HepG2 (cell line): Measurements from ENCODE around the gene VSX1. TPM values are rescaled to one million over a fixed set of nuclear protein-coding genes. Genes with fewer than 3 reads are reported as not detected.

Source experiments
- ARID2 ChIP-seq: sonication (generic); formaldehyde crosslinking; IDR thresholded peaks from 2 replicates; pipeline ENCODE4 v1.8.1; 2022; ENCODE audit warnings: mild to moderate bottlenecking, missing genetic modification reagents, borderline replicate concordance
- ASH2L ChIP-seq: fragments of 300-600, 200-600 bp; sonication (generic); IDR thresholded peaks from 2 replicates; pipeline ENCODE4 v1.7.0; 2017; ENCODE audit warnings: low read depth, mild to moderate bottlenecking, moderate library complexity, mixed read lengths, low read length; ENCODE audit not compliant: insufficient read length
- CREB1 ChIP-seq, 2 experiments: fragments of 450-650 bp in 1 of 2; IDR thresholded peaks; 2 replicates each; pipeline ENCODE4 v1.6.1; 2016 to 2017; ENCODE audit warnings: control low read depth in 1 of 2, mild to moderate bottlenecking in 1 of 2, missing compliant biosample characterization in 1 of 2, missing genetic modification characterization in 1 of 2
- CREBL2 ChIP-seq: sonication (generic); formaldehyde crosslinking; IDR thresholded peaks from 2 replicates; pipeline ENCODE4 v1.8.1; 2023; ENCODE audit warnings: missing genetic modification reagents, mild to moderate bottlenecking, borderline replicate concordance
- CTCF ChIP-seq: sonication (generic); formaldehyde crosslinking; IDR thresholded peaks from 2 replicates; pipeline ENCODE4 v1.5.0; 2020; ENCODE audit warnings: mild to moderate bottlenecking, missing genetic modification reagents, moderate library complexity
- HMGA1 ChIP-seq: sonication (generic); formaldehyde crosslinking; conservative IDR thresholded peaks from 2 replicates; pipeline ENCODE4 v1.4.0; 2020; ENCODE audit warnings: missing genetic modification reagents
- JDP2 ChIP-seq: sonication (generic); formaldehyde crosslinking; IDR thresholded peaks from 2 replicates; pipeline ENCODE4 v1.8.1; 2022; ENCODE audit warnings: missing genetic modification reagents, borderline replicate concordance
- JUNB ChIP-seq: sonication (generic); formaldehyde crosslinking; IDR thresholded peaks from 2 replicates; pipeline ENCODE4 v1.8.0; 2022; ENCODE audit warnings: missing genetic modification reagents, mild to moderate bottlenecking, borderline replicate concordance
- MTF2 ChIP-seq: sonication (generic); formaldehyde crosslinking; IDR thresholded peaks from 2 replicates; pipeline ENCODE4 v1.5.0; 2020; ENCODE audit warnings: missing genetic modification reagents, borderline replicate concordance
- NAIF1 ChIP-seq: sonication (generic); formaldehyde crosslinking; IDR thresholded peaks from 2 replicates; pipeline ENCODE4 v1.5.0; 2020; ENCODE audit warnings: mild to moderate bottlenecking, missing genetic modification reagents, borderline replicate concordance
- NFYB ChIP-seq: sonication (generic); formaldehyde crosslinking; IDR thresholded peaks from 2 replicates; pipeline ENCODE4 v1.4.0; 2020; ENCODE audit warnings: missing genetic modification reagents
- RFXANK ChIP-seq: IDR thresholded peaks from 2 replicates; pipeline ENCODE4 v1.6.1; 2016
- TERF1 ChIP-seq: sonication (generic); formaldehyde crosslinking; IDR thresholded peaks from 2 replicates; pipeline ENCODE4 v1.8.0; 2022; ENCODE audit warnings: mild to moderate bottlenecking, missing genetic modification reagents, moderate library complexity
- ZNF136 ChIP-seq: sonication (generic); formaldehyde crosslinking; IDR thresholded peaks from 2 replicates; pipeline ENCODE4 v1.8.1; 2022; ENCODE audit warnings: low read depth, mild to moderate bottlenecking, moderate library complexity, missing genetic modification reagents
- ZNF260 ChIP-seq: sonication (generic); formaldehyde crosslinking; IDR thresholded peaks from 2 replicates; pipeline ENCODE4 v1.4.0; 2020; ENCODE audit warnings: missing genetic modification reagents, low read depth, mild to moderate bottlenecking, borderline replicate concordance
- ZNF660 ChIP-seq: sonication (generic); formaldehyde crosslinking; IDR thresholded peaks from 2 replicates; pipeline ENCODE4 v1.5.1; 2020; ENCODE audit warnings: mild to moderate bottlenecking, low read depth, missing genetic modification reagents, borderline replicate concordance
- polyA plus RNA-seq, 8 experiments: library from polyadenylated mRNA; depleted of rRNA in 3 of 8; stranded (reverse) in 7 of 8; unstranded in 1 of 8; fragments of >200 nt; fragmentation: Illumina TruSeq in 4 of 8; extraction: Trizol in 4 of 8; gene quantifications; 2 replicates each; pipeline versions ENCODE4 v1.2.1 to v1.2.3, GENCODE V29; 2011 to 2016; ENCODE audit warnings: low read depth in 4 of 8, missing spikeins in 1 of 8, mixed read lengths in 1 of 8; ENCODE audit not compliant: insufficient read depth in 1 of 8
- total RNA-seq, 5 experiments: library from RNA; depleted of rRNA; stranded (reverse); fragments of >200 nt; fragmentation: Illumina TruSeq; extraction: Trizol; gene quantifications; 2 replicates each; pipeline ENCODE4 v1.2.3, GENCODE V29; 2016; ENCODE audit warnings: low read depth in 1 of 5
- TF ChIP-seq, protein P1 (sequence below): sonication (generic); formaldehyde crosslinking; IDR thresholded peaks from 2 replicates; pipeline ENCODE4 v1.5.1; 2020; ENCODE audit warnings: mild to moderate bottlenecking, missing genetic modification reagents, moderate library complexity
- TF ChIP-seq, protein P2 (sequence below): sonication (generic); formaldehyde crosslinking; IDR thresholded peaks from 2 replicates; pipeline ENCODE4 v1.5.0; 2020; ENCODE audit warnings: mild to moderate bottlenecking, missing genetic modification reagents

VSX1 gene
- total and polyA plus RNA-seq, 2 of the 13 experiments (the other 11 are each of a cell fraction or from before 2014, with no cell fraction given): 0.04 TPM; not detected in 1

GRCh38 chr20:25032478-25033264 lies 49.3 kb downstream of the VSX1 start (continued):
- TF ChIP-seq JUNB (CRISPR knock-in tag): no peak
- TF ChIP-seq ARID2 (CRISPR knock-in tag): no peak
- no peak for TF ChIP-seq ZNF260 (CRISPR knock-in tag)
- no peak for TF ChIP-seq NAIF1
- no peak for TF ChIP-seq TERF1
- TF ChIP-seq CTCF (CRISPR knock-in tag): no peak
- TF ChIP-seq, protein P1, sequence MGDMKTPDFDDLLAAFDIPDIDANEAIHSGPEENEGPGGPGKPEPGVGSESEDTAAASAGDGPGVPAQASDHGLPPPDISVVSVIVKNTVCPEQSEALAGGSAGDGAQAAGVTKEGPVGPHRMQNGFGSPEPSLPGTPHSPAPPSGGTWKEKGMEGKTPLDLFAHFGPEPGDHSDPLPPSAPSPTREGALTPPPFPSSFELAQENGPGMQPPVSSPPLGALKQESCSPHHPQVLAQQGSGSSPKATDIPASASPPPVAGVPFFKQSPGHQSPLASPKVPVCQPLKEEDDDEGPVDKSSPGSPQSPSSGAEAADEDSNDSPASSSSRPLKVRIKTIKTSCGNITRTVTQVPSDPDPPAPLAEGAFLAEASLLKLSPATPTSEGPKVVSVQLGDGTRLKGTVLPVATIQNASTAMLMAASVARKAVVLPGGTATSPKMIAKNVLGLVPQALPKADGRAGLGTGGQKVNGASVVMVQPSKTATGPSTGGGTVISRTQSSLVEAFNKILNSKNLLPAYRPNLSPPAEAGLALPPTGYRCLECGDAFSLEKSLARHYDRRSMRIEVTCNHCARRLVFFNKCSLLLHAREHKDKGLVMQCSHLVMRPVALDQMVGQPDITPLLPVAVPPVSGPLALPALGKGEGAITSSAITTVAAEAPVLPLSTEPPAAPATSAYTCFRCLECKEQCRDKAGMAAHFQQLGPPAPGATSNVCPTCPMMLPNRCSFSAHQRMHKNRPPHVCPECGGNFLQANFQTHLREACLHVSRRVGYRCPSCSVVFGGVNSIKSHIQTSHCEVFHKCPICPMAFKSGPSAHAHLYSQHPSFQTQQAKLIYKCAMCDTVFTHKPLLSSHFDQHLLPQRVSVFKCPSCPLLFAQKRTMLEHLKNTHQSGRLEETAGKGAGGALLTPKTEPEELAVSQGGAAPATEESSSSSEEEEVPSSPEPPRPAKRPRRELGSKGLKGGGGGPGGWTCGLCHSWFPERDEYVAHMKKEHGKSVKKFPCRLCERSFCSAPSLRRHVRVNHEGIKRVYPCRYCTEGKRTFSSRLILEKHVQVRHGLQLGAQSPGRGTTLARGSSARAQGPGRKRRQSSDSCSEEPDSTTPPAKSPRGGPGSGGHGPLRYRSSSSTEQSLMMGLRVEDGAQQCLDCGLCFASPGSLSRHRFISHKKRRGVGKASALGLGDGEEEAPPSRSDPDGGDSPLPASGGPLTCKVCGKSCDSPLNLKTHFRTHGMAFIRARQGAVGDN (CRISPR knock-in tag): peak; percentile 86
- TF ChIP-seq RFXANK (CRISPR knock-in tag): no peak
- no peak for TF ChIP-seq NFYB
- peak; percentile 44 for TF ChIP-seq ASH2L
- TF ChIP-seq ZNF660 (CRISPR knock-in tag): no peak
- TF ChIP-seq JDP2 (CRISPR knock-in tag): no peak
- TF ChIP-seq CREB1 (IDR thresholded peaks at IDR 0.05): no peak
- no peak; the same call in 1 of the 2 replicates for TF ChIP-seq CREB1 (CRISPR knock-in tag; IDR thresholded peaks at IDR 0.05)
- no peak for TF ChIP-seq HMGA1 (CRISPR knock-in tag)
- TF ChIP-seq CREBL2 (CRISPR knock-in tag): no peak
- TF ChIP-seq, protein P2, sequence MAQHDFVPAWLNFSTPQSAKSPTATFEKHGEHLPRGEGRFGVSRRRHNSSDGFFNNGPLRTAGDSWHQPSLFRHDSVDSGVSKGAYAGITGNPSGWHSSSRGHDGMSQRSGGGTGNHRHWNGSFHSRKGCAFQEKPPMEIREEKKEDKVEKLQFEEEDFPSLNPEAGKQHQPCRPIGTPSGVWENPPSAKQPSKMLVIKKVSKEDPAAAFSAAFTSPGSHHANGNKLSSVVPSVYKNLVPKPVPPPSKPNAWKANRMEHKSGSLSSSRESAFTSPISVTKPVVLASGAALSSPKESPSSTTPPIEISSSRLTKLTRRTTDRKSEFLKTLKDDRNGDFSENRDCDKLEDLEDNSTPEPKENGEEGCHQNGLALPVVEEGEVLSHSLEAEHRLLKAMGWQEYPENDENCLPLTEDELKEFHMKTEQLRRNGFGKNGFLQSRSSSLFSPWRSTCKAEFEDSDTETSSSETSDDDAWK (CRISPR knock-in tag): no peak
- TF ChIP-seq ZNF136 (CRISPR knock-in tag): no peak
- no peak; the same call in 1 of the 2 replicates for TF ChIP-seq MTF2 (CRISPR knock-in tag)
